OCI-LY7 (cell line): ENCODE data around the gene RINL.

Experiments
- EZH2phosphoT487 ChIP-seq: fragments of 200-600 bp; sonication (generic); IDR thresholded peaks from 2 replicates; pipeline ENCODE4 v1.6.1; 2018; ENCODE audit warnings: low read depth, borderline replicate concordance, mild to moderate bottlenecking, mixed run types, antibody characterized with exemption, low read length, moderate library complexity, mixed read lengths
- TF ChIP-seq, protein P1 (sequence below): fragments of 200-600 bp; sonication (generic); conservative IDR thresholded peaks from 2 replicates; pipeline ENCODE4 v1.5.1; 2014; ENCODE audit warnings: mild to moderate bottlenecking, antibody characterized with exemption, low read length, moderate library complexity, mixed read lengths

DNA sequence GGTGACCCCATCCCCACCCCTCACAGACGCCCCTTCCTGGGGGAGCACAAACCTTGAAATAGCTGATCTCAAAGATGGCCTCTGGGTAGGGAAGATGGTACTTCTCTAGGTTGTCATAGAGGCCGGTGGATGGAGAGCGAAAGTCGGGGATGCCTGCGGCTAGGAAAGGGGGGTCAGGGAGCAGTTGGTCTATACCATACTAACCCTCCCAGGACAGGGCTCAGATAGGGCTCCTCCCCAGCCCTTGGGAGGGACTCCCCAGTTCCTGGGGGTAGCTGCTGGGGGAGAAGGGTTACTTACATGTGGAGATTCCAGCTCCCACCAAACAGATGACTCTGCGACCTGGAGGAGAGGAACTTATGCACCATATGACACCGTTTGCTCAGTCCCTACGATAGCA is 11.7 kb upstream of the RINL start:
- TF ChIP-seq, protein P1, sequence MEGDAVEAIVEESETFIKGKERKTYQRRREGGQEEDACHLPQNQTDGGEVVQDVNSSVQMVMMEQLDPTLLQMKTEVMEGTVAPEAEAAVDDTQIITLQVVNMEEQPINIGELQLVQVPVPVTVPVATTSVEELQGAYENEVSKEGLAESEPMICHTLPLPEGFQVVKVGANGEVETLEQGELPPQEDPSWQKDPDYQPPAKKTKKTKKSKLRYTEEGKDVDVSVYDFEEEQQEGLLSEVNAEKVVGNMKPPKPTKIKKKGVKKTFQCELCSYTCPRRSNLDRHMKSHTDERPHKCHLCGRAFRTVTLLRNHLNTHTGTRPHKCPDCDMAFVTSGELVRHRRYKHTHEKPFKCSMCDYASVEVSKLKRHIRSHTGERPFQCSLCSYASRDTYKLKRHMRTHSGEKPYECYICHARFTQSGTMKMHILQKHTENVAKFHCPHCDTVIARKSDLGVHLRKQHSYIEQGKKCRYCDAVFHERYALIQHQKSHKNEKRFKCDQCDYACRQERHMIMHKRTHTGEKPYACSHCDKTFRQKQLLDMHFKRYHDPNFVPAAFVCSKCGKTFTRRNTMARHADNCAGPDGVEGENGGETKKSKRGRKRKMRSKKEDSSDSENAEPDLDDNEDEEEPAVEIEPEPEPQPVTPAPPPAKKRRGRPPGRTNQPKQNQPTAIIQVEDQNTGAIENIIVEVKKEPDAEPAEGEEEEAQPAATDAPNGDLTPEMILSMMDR = no peak
- no peak for TF ChIP-seq EZH2phosphoT487
